ENCODE data around the gene PSG7.
"Not testable (repeated sequence)": the region's sequence is repeated elsewhere in the genome, so short reads cannot be mapped to it uniquely, and the experiment has no call there.

Gene PSG7

DNA sequence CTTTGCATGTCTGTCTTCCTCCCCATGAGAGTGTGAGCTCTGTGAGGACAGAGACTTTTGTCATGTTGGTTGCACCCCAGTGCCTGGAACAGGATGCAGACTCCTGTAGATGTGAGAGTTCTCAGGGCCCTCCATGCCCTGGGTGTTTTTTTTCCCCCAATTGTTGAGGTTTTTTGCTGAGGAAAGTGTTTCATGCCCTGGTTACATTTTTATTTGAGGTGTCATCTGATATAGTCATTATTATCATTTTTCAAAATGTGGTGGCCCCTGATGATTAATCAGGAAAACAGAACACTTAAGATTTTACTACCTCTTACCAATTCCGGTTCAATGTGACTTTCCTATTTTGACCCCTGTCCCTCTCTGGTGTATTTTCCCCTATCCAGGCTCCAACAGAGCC lies 20.1 kb downstream of the PSG7 start:
- not testable (repeated sequence) for DNase-seq

DNA sequence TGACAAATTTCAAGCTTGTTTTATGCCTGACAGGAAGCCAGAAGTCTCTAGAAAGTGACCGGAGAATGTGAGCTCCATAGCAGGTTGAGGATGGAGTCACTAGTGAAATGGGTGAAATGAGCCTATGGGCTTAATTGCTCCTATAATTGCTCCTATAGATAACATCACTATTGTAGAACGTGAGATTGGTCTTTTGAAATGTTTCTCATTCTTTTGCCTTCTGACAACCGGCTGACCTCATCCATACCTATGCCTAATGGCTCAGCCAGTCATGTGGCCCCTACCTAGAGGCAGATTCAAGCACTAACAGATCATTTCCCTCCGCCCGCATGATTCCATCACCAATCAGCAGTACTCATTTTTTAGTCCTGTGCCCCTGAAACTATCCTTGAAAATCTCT lies 23.5 kb downstream of the PSG7 start:
- not testable (repeated sequence) for DNase-seq

DNA sequence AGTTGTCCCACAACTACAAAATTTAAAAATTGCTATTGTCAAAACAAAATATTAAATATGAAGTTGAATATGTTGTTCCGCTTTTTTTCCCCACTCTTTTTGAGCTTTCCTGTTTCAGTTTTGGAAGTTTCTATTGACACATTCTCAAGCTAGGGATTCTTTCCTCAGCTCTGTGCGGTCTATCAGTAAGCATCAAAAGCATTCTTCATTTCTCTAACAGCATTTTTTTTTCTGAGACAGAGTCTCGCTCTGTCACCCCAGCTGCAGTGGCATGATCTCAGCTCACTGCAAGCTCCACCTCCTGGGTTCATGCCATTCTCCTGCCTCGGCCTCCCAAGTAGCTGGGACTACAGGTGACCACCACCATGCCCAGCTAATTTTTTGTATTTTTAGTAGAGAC lies 24.1 kb downstream of the PSG7 start:
- not testable (repeated sequence) for DNase-seq

DNA sequence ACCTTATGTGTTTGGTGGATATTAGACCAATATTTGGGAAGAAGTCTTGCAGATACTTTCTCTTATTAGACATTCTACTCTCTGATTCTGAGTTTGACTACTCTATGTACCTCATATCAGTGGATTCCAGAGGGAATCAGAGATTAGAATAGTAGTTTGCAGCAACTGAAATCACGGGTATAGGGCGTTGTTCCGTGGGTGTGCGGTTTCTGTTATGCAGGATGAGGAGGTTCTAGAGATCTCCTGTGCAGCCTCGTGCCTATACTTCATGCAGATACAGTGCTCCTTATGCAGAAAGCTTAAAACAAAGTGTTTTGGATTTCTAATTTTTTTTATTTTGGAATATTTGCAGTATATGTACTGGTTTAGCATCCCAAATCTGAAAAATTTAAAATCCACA lies 25.3 kb downstream of the PSG7 start:
- DNase-seq = not testable (repeated sequence)

DNA sequence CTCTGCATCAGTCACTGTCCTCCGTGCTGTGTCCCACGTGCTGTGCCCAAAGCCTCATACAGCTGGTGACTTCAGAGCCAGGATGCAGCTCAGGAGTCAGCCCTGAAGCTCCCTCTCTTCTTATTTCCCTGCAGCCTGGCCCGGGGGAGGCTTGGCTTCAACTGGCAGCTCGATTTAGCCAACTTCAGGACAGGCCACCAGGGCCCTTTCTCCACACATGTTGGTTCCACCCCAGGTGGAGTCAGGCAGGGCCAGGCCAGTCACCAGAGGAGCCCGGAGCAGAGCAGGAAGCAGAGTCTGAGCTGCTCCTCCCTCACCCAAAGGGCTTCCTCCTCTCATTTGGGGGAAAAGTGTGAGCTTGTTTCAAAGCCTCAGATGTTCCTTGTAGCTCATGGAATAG lies 30.8 kb downstream of the PSG7 start:
- DNase-seq = not testable (repeated sequence)

DNA sequence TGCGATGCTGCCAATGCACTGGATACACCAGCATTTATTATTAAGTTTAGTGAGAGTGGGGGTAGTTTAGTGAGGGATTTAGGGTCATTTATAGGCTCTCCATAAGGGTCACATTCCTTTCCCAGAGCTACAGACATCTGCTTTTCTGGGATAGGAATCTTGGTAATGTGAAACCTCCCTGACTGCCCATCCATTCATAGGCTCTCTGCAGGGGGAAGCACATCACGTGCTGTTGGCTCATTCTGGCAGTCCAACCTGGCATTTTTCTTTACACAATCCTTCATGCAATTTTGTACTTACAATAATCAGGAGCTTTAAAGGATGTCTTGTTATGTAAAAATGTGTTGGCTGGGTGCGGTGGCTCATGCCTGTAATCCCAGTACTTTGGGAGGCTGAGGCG lies 36.4 kb downstream of the PSG7 start:
- not testable (repeated sequence) for DNase-seq

DNA sequence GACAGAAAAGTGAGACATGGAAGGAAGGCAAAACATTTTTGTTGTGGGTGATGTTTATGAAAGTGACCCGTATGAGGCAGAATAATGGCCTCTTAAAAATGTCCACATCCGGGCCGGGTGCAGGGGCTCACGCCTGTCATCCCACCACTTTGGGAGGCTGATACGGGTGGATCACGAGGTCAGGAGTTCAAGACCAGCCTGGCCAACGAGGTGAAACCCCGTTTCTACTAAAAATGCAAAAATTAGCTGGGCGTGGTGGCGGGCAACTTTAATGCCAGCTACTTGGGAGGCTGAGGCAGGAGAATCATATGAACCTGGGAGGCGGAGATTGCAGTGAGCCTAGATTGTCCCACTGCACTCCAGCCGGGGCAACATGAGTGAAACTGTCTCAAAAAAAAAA lies 37.3 kb downstream of the PSG7 start:
- DNase-seq = not testable (repeated sequence)

DNA sequence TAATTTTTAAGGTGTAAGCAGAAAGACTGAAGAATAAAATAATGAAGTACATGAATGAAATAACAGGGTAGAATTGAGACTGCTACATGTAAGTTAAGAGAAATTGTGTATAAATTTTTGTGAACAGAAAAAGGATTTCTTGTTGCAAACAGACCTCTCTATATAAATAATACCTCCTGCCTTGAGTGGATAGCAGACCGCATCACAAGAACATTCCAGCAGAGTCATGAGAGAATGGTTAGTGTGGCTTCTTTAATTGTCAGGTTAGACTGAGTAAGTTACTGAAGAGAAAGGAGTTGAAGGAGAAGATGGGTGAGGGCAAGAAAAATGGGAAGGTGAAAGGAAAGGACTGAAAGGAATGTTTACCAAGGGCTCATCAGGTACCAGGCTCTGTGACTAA lies 37.9 kb downstream of the PSG7 start:
- DNase-seq = not testable (repeated sequence)

DNA sequence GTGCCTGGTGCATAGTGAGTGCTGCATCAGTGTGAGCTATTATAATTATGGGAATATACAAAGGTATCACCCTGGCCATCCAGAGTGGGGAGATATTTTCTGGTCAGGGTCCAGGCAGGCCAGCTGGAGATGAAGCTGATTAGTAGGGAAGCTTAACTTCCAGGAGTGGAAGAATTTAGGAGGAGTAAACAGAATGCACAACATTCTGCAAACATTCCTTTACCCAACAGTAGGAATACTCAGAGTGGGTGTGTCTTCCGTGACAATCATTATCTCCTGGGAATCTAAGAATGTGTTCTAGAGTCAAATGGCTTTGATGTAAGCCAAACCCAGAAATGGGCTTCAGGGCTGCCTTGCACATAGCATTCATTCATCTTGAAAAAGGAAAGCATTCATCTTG lies 38.4 kb downstream of the PSG7 start:
- DNase-seq = not testable (repeated sequence)

DNA sequence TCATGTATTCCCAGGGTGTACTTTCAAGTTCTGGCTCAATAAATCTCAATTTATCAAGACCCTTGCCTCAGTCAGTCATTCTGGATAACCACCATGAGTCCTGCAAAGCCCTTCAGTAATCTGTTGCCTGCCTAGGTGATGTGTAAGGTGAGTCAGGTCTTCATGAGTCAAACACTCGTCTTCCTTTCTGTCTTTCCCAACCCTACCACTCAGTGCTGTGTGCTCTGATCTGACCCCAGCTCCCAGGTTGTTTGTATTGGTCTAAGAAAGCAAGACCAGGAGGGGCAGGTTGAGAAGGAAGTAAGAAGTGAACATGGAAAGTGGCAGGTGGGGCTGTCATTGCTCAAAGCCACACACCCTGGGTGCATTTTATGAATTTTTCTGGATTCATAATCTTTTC lies 39.3 kb downstream of the PSG7 start:
- not testable (repeated sequence) for DNase-seq

DNA sequence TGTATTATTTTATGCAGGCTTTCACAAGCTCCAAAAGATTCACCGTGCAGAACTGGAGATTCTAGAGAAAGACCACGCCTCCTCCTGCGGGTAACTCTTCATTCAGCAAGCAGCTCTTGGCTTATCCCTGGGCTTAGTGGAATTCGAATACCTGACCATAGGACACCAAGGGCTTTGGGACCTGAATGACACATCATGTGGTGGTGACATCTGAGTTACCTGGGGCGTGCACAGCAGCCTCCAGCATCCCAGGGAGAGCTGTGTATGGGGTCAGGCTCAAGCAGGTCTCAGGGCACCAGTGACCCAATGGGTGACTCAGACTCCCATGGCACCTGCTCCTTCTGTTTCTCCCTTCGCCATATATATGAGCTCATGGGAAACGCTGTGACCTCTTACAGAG lies 46.6 kb downstream of the PSG7 start:
- DNase-seq = not testable (repeated sequence)

DNA sequence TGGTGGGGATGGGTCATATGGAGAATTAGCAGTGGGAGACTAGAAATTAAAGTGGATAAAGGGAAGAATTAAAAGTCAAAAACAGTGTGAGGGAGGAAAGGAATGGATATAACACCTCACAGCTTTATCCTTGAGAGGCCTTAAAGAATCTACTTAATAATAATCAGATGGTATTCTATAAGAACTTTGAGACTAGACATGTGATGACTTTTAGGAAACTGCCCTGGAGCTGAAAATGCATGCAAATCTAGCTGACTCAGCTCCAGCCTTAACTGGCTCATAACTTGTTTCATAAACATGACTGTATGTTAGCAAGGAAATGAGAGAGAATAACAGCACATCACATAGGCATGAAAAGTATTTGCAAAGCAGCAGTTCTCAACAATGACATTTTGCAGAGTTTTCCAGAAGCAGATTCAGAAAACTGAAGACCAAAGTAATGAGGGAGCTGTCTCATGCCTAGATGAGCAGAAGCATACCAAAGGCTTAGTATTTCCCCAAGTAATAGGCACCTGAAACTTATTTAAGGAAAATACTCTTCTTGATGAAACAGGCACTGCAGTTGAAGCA lies 49.0 kb downstream of the PSG7 start:
- DNase-seq = not testable (repeated sequence)

DNA sequence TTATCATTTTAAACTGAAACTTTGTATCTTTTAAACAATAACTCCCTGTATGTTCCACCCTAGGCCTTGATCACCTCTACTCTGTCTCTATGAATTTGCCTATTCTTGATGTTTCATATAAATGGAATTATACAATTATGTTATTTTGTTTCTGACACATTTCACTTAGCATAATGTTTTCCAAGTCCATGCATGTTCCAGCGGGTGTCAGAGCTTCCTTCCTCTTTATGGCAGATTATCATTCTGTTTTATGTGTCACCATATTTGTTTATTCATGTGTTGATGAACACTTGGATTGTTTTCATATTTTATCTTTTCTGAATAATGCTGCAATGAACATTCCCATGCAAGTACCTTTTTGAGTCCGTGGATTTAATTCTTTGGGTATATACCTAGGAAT lies 54.3 kb downstream of the PSG7 start:
- not testable (repeated sequence) for DNase-seq

DNA sequence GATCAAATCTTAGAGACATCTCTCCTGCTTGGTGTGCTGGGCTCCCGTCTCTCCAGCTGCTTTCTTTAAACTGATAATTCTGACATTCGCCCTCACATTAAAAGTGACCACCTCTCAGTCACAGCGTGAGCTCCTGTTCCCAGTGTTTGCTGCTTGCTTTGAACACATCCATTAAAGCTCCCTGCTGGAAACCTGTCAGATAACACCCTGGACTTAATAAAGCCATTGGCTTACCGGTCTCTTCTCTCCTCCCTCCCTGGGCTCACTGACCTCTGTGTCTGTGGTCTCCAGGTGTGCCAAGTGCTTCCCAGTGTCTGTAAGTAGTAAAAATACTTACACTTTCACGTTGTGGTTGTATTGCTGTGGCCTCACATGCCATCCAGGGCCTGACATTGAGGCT lies 55.0 kb downstream of the PSG7 start:
- DNase-seq = not testable (repeated sequence)

DNA sequence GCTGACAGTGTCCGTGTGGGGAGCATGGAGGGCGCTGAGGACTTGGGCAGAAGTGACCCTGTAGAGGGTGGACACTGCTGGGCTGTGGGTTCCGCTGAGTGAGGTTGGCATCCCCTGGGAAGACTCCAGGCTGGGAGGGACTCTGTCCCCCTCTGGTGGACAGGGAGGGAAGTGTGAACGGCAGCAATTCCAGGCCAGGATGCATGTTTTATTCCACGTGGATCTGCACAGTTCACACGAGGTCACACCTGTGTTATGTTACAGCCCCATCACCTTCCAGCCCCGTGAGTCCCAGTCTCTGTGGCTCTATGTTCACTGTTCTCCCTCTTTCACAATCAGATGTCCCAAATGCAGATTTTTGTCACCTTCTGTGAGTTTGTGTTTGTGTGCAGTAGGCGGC lies 55.7 kb downstream of the PSG7 start:
- DNase-seq = not testable (repeated sequence)

DNA sequence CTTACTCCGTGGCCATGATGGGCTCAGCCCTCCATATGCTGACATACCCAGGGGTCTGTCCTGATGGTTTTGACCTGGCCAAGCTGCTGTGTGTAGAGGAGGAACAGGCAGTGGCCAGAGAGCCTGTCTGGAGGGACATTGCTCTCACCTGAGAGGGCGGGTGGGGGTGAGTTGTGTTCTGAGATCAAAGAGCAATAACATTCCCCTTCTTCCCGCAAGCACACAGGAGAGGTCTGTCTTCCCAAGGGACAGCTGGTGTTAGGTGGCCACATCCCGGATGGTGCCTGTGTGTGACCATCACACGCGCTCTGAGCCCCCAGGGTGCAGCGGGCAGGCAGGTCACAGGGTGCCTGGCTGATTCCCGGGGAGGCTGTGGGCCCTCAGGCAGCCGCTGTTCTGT lies 56.4 kb downstream of the PSG7 start:
- DNase-seq = not testable (repeated sequence)

DNA sequence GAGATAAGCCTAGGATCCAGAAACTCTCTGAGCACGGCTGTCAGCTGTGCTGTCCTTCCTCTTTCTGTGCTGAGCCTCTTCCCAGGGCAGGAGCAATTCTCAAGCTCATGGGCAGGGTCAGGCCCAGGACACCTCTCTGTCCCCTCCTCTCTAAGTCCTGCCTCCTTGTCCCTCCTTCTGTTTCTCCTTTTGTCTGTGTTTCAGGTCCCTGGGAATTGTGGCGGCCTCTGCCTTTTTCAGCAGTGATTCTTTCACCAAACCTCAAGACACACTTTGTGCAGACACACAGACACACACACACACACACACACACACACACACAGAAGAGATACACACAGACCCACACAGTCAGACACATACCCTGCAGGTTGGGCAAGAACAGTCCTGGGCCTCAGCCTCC lies 57.4 kb downstream of the PSG7 start, which contains the start of gene PSG1:
TSS of gene PSG1 (minus strand) at position 101 of the 400 bp plus-strand sequence. CDS start 132 bp downstream, outside the sequence.
- DNase-seq = no peak

DNA sequence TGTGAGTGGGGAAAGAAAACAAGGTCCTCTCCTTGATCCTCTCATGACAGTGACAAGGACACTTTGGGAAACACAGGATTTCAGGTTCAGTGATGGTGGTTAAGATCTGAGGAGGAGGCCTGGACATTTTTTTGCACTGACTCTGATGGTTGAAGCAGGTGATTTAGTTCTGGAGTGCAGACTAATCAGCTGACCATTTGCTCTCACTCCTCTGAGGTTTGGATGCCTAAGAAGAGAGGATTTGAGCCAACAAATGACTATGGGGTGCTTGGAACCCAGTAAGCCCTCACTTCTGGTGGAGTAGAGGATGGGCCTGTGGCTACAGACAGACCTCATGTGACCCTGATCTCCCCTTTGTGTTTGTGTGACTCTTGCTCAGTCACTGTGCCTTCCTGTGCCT lies 60.4 kb downstream of the PSG7 start:
- DNase-seq = not testable (repeated sequence)

DNA sequence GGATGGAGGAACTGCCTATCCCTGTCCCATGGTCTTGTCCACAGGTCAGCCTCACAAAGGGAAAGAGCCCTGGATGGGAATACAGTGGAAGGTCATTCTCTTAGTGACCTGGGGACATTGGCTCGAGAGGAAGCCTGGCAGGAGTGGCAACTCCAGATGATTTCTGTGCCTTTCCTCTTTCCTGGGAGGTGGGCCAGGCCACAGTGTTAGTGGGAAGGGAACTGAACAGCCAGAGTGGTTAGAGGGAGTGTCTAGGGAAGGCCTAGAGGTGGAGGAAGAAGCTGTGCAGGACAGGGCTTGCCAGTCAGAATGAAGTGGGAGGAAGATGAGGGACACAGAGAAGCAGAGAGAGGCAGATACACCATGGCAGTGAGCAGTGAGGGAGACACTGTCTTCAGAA lies 61.1 kb downstream of the PSG7 start:
- not testable (repeated sequence) for DNase-seq

DNA sequence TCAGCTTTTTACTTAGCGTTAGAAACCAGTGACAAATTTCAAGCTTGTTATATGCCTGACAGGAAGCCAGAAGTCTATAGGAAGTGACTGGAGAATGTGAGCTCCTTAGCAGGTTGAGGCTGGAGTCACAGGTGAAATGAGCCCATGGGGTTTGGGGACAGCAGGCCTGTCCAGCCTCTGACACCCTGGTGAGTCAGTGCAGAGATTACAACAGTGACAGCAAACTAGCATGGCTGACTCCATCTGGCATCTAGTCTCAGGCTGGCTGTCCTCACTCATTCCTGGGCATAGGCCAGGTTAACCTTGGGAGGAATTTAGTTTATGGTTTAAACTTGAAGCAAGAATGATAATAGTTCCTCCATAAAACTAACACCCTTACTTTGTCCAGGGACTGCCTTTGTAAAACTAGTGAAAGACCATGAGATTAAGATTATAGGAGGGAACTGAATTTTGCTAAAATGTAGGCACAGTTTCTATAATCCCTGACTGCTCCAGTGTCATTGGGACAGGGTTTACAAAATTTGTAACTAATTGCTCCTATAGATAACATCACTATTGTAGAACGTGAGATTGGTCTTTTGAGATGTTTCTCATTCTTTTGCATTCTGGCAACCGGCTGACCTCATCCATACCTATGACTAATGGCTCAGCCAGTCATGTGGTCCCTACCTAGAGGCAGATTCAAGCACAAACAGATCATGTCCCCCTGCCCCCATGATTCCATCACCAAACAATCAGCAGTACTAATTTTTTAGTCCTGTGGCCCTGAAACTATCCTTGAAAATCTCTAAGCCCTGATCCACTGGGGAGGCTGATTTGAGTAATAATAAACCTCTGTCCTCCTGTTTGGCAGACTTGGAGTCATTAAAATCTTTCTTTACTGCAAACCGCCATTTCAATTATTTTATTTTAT lies 61.9 kb downstream of the PSG7 start:
- not testable (repeated sequence) for DNase-seq

DNA sequence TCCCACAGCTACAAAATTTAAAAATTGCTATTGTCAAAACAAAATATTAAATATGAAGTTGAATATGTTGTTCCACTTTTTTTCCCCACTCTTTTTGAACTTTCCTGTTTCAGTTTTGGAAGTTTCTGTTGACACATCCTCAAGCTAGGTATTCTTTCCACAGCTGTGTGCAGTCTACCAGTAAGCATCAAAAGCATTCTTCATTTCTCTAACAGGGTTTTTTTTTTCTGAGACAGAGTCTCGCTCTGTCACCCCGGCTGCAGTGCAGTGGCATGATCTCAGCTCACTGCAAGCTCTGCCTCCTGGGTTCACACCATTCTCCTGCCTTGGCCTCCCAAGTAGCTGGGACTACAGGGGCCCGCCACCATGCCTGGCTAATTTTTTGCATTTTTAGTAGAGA lies 62.9 kb downstream of the PSG7 start:
- DNase-seq = not testable (repeated sequence)
